Neutrophil (primary cell): ENCODE results near the gene ADGRF3.

Source experiments
- H3K27ac ChIP-seq: fragments of 200-600 bp; sonication (generic); 2 replicates; pipeline ENCODE4 v1.5.1; 2016; ENCODE audit warnings: mild to moderate bottlenecking, moderate library complexity
- H3K27me3 ChIP-seq: fragments of 200-600 bp; sonication (generic); 2 replicates; pipeline ENCODE4 v1.6.0; 2016; ENCODE audit warnings: mild to moderate bottlenecking
- H3K36me3 ChIP-seq: fragments of 200-600 bp; sonication (generic); 2 replicates; pipeline ENCODE4 v1.5.1; 2017
- H3K4me1 ChIP-seq, 2 experiments: fragments of 200-600 bp in 1 of 2; sonication (generic) in 1 of 2; 1 replicate in 1 of 2; 2 replicates in 1 of 2; pipeline versions ENCODE4 v1.5.1 to v1.6.1; 2013 to 2016; ENCODE audit warnings: low read depth in 1 of 2, low read length in 1 of 2, mild to moderate bottlenecking in 1 of 2, moderate library complexity in 1 of 2; ENCODE audit not compliant: control insufficient read depth in 1 of 2, insufficient read depth in 1 of 2
- H3K4me3 ChIP-seq, 2 experiments: fragments of 200-600 bp in 1 of 2; sonication (generic) in 1 of 2; 1 replicate in 1 of 2; 2 replicates in 1 of 2; pipeline ENCODE4 v1.5.1; 2013 to 2016; ENCODE audit warnings: low read depth in 1 of 2, low read length in 1 of 2, mild to moderate bottlenecking in 1 of 2, moderate library complexity in 1 of 2
- H3K9me3 ChIP-seq: fragments of 200-600 bp; sonication (generic); 2 replicates; pipeline ENCODE4 v1.5.1; 2016
- TF ChIP-seq, protein P1 (sequence below): fragments of 200-600 bp; sonication (generic); IDR thresholded peaks from 2 replicates; pipeline ENCODE4 v1.5.1; 2016; ENCODE audit warnings: antibody characterized with exemption

Gene ADGRF3

DNA sequence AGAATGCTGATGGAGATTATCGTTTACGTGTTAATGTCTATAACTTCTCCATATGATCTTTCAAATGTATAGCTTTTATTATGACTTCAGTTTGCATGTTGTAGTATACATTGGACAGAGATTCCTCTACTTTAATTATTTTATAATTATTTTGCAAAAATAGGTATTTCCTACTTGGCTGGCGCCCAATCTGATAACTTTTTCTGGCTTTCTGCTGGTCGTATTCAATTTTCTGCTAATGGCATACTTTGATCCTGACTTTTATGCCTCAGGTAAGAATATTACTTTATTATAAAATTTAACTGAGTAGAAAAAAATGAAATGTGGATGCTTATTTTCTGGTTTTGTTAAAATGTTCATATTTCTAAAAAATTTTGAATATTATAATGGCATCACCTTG, 18.1 kb upstream of the ADGRF3 start:
- H3K27me3 ChIP-seq, result no peaks in the 10 kb centered on the region
- H3K27ac ChIP-seq, result no peak overlapping the region
- H3K4me3 ChIP-seq, result no peak overlapping the region
- no peaks in the 10 kb centered on the region for H3K9me3 ChIP-seq
- no peaks in the 10 kb centered on the region for H3K4me1 ChIP-seq
- TF ChIP-seq, protein P1, sequence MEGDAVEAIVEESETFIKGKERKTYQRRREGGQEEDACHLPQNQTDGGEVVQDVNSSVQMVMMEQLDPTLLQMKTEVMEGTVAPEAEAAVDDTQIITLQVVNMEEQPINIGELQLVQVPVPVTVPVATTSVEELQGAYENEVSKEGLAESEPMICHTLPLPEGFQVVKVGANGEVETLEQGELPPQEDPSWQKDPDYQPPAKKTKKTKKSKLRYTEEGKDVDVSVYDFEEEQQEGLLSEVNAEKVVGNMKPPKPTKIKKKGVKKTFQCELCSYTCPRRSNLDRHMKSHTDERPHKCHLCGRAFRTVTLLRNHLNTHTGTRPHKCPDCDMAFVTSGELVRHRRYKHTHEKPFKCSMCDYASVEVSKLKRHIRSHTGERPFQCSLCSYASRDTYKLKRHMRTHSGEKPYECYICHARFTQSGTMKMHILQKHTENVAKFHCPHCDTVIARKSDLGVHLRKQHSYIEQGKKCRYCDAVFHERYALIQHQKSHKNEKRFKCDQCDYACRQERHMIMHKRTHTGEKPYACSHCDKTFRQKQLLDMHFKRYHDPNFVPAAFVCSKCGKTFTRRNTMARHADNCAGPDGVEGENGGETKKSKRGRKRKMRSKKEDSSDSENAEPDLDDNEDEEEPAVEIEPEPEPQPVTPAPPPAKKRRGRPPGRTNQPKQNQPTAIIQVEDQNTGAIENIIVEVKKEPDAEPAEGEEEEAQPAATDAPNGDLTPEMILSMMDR, result no peak
- H3K36me3 ChIP-seq, result peaks cover 10% of the 10 kb centered on the region

DNA sequence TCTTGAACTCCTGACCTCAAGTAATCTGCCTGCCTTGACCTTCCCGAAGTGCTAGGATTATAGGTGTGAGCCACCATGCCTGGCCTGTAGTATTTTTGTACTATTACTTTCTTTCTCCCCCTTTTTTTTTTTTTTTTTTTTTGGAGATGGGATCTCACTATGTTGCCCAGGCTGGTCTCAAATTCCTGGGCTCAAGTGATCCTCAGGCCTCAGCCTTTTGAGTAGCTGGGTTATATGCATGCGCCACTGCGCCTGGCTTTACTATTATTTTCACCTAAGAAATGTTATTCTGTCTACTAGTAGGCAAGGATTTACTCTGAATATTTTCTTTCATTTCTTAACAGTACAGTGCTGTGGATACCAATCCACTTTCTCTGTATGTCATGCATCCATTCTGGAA, 17.4 kb upstream of the ADGRF3 start:
- Histone ChIP-seq H3K4me3 (no peak overlapping the region), H3K27me3 (no peaks in the 10 kb centered on the region), H3K27ac (no peak overlapping the region), H3K4me1 (no peaks in the 10 kb centered on the region), H3K36me3 (peaks cover 10% of the 10 kb centered on the region), H3K9me3 (no peaks in the 10 kb centered on the region)
- TF ChIP-seq, protein P1, result no peak

DNA sequence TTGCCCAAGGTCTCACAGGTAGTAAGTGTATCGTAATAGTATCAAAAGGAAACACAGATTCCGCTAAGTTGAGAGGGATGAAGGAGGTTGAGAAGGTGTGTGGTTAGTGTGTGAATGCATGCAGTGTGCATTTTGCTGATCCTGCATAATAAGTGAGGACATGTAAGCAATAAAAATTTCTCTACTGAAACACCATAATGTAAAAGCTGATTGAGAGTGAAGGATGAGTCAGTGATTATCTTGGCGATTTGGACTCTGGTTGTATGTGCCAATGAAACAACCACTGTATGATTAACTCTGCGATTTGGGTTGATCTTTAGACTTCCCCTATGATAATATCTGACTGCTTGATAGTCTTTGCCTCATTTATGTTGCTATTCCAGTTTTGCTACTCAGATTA, 16.7 kb upstream of the ADGRF3 start:
- H3K27me3 ChIP-seq, result no peaks in the 10 kb centered on the region
- TF ChIP-seq, protein P1, result no peak
- no peak overlapping the region for H3K27ac ChIP-seq
- H3K36me3 ChIP-seq, result peaks cover 10% of the 10 kb centered on the region
- H3K4me3 ChIP-seq, result no peak overlapping the region
- no peaks in the 10 kb centered on the region for H3K4me1 ChIP-seq
- H3K9me3 ChIP-seq, result no peaks in the 10 kb centered on the region

DNA sequence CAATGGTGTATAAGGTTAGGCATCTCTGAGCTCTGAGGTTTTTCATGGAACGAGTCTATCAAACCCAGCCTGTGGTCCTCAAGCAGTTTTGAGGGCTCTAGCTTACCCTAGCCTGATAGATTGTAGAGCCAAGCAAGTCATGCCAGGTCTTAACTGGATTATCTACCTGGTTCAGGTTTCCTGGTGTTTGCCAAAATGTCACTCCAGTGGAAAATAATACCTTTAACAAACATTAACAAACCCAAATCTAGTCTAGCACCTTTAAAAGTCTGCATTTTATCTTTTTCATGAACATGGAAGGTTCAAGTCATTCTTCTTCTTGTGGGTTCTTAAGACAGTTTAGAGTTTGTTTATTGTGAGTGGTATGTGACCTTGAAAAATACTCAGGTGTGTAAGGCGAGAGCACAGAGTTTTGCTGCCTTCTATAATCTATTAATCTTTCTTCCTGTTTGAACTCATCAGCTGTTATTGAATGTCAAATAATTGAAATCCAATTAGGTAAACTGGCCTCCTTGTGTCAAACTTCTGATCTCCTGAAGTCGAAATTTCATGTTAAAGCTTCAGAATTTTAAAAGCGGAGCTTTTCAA, 13.4 kb upstream of the ADGRF3 start:
- Histone ChIP-seq H3K27ac (no peak overlapping the region), H3K4me1 (no peaks in the 10 kb centered on the region), H3K27me3 (no peaks in the 10 kb centered on the region), H3K36me3 (no peaks in the 10 kb centered on the region), H3K9me3 (no peaks in the 10 kb centered on the region), H3K4me3 (no peak overlapping the region)
- TF ChIP-seq, protein P1, result no peak

DNA sequence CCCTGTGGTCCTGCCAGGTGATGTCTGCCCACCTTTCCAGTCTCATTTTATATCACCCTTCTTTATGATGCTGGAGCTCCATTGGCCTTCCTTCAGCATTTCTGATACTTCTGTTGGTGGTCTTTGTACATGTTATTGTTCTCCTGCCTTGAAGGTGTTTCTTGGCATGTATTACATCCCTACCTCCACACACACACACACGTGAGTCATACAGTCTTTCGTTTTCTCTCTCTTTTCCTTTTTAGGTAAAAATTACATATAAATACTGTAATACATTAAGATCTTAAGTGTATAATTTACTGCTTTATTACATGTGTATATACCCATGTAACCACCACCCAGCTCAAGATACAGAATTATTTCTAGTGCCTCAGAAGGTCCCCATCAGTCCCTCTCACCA, 10.2 kb upstream of the ADGRF3 start:
- TF ChIP-seq, protein P1, result no peak
- no peak overlapping the region for H3K27ac ChIP-seq
- H3K36me3 ChIP-seq, result no peaks in the 10 kb centered on the region
- H3K27me3 ChIP-seq, result no peaks in the 10 kb centered on the region
- no peaks in the 10 kb centered on the region for H3K9me3 ChIP-seq
- no peaks in the 10 kb centered on the region for H3K4me1 ChIP-seq
- no peak overlapping the region for H3K4me3 ChIP-seq

DNA sequence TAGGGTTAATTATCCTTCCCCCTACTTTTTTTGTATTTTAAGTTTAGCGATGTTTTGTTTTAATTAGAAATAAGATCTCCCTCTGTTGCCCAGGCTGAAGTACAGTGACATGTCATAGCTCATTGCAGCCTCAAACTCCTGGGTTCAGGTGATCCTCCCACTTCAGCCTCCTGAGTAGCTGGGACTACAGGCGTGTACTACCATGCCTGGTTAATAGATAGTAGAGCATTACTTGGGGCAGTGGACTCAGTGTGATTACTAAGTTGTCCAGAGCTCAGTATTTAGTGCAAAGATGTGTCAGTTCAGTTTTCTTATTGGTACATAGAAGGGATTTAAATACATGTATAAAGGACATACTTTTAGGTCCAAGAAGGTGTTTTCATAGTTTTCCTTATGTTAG, 9.5 kb upstream of the ADGRF3 start:
- no peaks in the 10 kb centered on the region for H3K9me3 ChIP-seq
- no peak overlapping the region for H3K4me3 ChIP-seq
- H3K36me3 ChIP-seq, result no peaks in the 10 kb centered on the region
- no peak overlapping the region for H3K27ac ChIP-seq
- TF ChIP-seq, protein P1, result no peak
- H3K27me3 ChIP-seq, result no peaks in the 10 kb centered on the region
- H3K4me1 ChIP-seq, result no peaks in the 10 kb centered on the region
